A673 (cell line): Measurements from ENCODE around the gene NECTIN4. TPM values are rescaled to one million over a fixed set of nuclear protein-coding genes. Genes with fewer than 3 reads are reported as not detected.

Source experiments
- BruUV-seq: library from RNA; stranded (reverse); fragments of 400-500 nt; replicated peaks from 2 replicates; lab custom pipeline; 2021; lab: Mats Ljungman, UMichigan
- CTCF ChIA-PET: fragments of 300-600 bp; sonication (Branson Sonifier 250); formaldehyde crosslinking; loops from one replicate; lab custom pipeline; 2022; ENCODE audit warnings: antibody characterized with exemption; lab: Charles Lee
- POLR2A ChIA-PET: fragments of 300-600 bp; sonication (Branson Sonifier 250); formaldehyde crosslinking; loops from one replicate; lab custom pipeline; 2022; ENCODE audit warnings: antibody characterized with exemption; ENCODE audit not compliant: low non-redundant PET; lab: Charles Lee
- DNase-seq: peaks from one replicate; pipeline ENCODE4 v3.0.0-alpha.2; 2015; ENCODE audit warnings: low spot score
- H3K27ac ChIP-seq: fragments of 200-600 bp; sonication (generic); 2 replicates; pipeline ENCODE4 v1.5.1; 2016; ENCODE audit warnings: mixed run types, low read depth, mild to moderate bottlenecking, mixed read lengths, antibody characterized with exemption, low read length; ENCODE audit not compliant: poor library complexity, severe bottlenecking
- H3K27me3 ChIP-seq: fragments of 200-600 bp; sonication (generic); replicated peaks from 2 replicates; pipeline ENCODE4 v1.6.1; 2017; ENCODE audit warnings: mixed run types, low read depth, mild to moderate bottlenecking, mixed read lengths, antibody characterized with exemption, low read length; ENCODE audit not compliant: insufficient read depth, poor library complexity
- H3K36me3 ChIP-seq: fragments of 200-600 bp; sonication (generic); 2 replicates; pipeline ENCODE4 v1.6.1; 2016; ENCODE audit warnings: mixed run types, mild to moderate bottlenecking, mixed read lengths, antibody characterized with exemption, low read length; ENCODE audit not compliant: insufficient read depth, poor library complexity, severe bottlenecking
- H3K4me1 ChIP-seq: fragments of 200-600 bp; sonication (generic); 2 replicates; pipeline ENCODE4 v1.6.1; 2017; ENCODE audit warnings: mixed run types, mild to moderate bottlenecking, mixed read lengths, antibody characterized with exemption, low read length; ENCODE audit not compliant: insufficient read depth, poor library complexity, severe bottlenecking
- H3K4me3 ChIP-seq: fragments of 200-600 bp; sonication (generic); 2 replicates; pipeline ENCODE4 v1.5.1; 2016; ENCODE audit warnings: low read depth, mixed run types, mild to moderate bottlenecking, mixed read lengths, low read length; ENCODE audit not compliant: poor library complexity, severe bottlenecking
- H3K9me3 ChIP-seq: fragments of 200-600 bp; sonication (generic); 2 replicates; pipeline ENCODE4 v1.6.1; 2016; ENCODE audit warnings: mixed run types, low read depth, mild to moderate bottlenecking, mixed read lengths, antibody characterized with exemption, low read length; ENCODE audit not compliant: poor library complexity, severe bottlenecking
- CTCF ChIP-seq: fragments of 300-800, 200-600 bp; sonication (generic); conservative IDR thresholded peaks from 2 replicates; pipeline ENCODE4 v1.5.1; 2017; ENCODE audit warnings: low read depth, mild to moderate bottlenecking, antibody characterized with exemption, low read length, moderate library complexity, mixed read lengths
- EZH2 ChIP-seq: fragments of 200-600 bp; sonication (generic); IDR thresholded peaks from 2 replicates; pipeline ENCODE4 v1.6.1; 2017; ENCODE audit warnings: borderline replicate concordance, low read depth, mild to moderate bottlenecking, mixed read lengths, antibody characterized with exemption, low read length; ENCODE audit not compliant: poor library complexity, severe bottlenecking
- intact Hi-C: fragments of 100-400 bp; cut with micrococcal nuclease; formaldehyde crosslinking; loops from one replicate; pipeline ENCODE4 v1.10.0; 2022; ENCODE audit not compliant: unreplicated experiment
- total RNA-seq: library from RNA; stranded (reverse); gene quantifications from 2 replicates; pipeline ENCODE4 v1.2.3, GENCODE V29; 2021

The NECTIN4 gene
- total RNA-seq, 1 experiment from 2014 or later = not detected

GRCh38 chr1:161054232-161054631 lies 35.1 kb downstream of the NECTIN4 start:
- ChIA-PET POLR2A (no interaction called here), CTCF (no interaction called here)
- H3K27me3 ChIP-seq = no peaks in the 10 kb centered on the region
- peaks cover 13% of the 10 kb centered on the region for H3K4me1 ChIP-seq
- BruUV-seq = no TSS peak
- no peak overlapping the region for H3K27ac ChIP-seq
- intact Hi-C loops = no loop called here
- TF ChIP-seq CTCF = no peak
- no peak for TF ChIP-seq EZH2
- H3K9me3 ChIP-seq = no peaks in the 10 kb centered on the region
- no peak for DNase-seq
- no peaks in the 10 kb centered on the region for H3K36me3 ChIP-seq
- H3K4me3 ChIP-seq = no peak overlapping the region

- no peak for DNase-seq
- Histone ChIP-seq H3K27me3 (no peaks in the 10 kb centered on the region), H3K4me3 (no peak overlapping the region), H3K27ac (no peak overlapping the region), H3K36me3 (no peaks in the 10 kb centered on the region), H3K4me1 (peaks cover 13% of the 10 kb centered on the region), H3K9me3 (no peaks in the 10 kb centered on the region)
- CTCF ChIA-PET = no interaction called here
- intact Hi-C loops = no loop called here
- TF ChIP-seq EZH2 (no peak), CTCF (no peak)
- BruUV-seq = no TSS peak
- POLR2A ChIA-PET = no interaction called here
Measured at GRCh38 chr1:161052899-161053298, 36.5 kb downstream of the NECTIN4 start.

- no peaks in the 10 kb centered on the region for H3K9me3 ChIP-seq
- TF ChIP-seq CTCF (no peak), EZH2 (no peak)
- CTCF ChIA-PET = no interaction called here
- no TSS peak for BruUV-seq
- H3K36me3 ChIP-seq = no peaks in the 10 kb centered on the region
- no peaks in the 10 kb centered on the region for H3K27me3 ChIP-seq
- DNase-seq = no peak
- intact Hi-C loops = no loop called here
- H3K27ac ChIP-seq = no peak overlapping the region
- H3K4me1 ChIP-seq = peaks cover 13% of the 10 kb centered on the region
- H3K4me3 ChIP-seq = no peak overlapping the region
- POLR2A ChIA-PET = no interaction called here
Measured at GRCh38 chr1:161051219-161051618, 38.1 kb downstream of the NECTIN4 start.
